SK-N-SH treated with all-trans-retinoic acid at 6 μM for 48 hours (cell line): ENCODE results near the gene TRPM2.

Source experiments
- CREB5 ChIP-seq: fragments of 250-450 bp; sonication (Bioruptor Pico); IDR thresholded peaks from 2 replicates; pipeline ENCODE4 v1.5.1; 2020; ENCODE audit warnings: low read depth, mild to moderate bottlenecking, moderate library complexity
- CSRNP3 ChIP-seq: fragments of 250-450 bp; sonication (Bioruptor Pico); IDR thresholded peaks from 2 replicates; pipeline ENCODE4 v1.5.1; 2021; ENCODE audit warnings: mild to moderate bottlenecking, moderate library complexity
- GLIS3 ChIP-seq: fragments of 250-450 bp; sonication (Bioruptor Pico); IDR thresholded peaks from 2 replicates; pipeline ENCODE4 v1.5.0; 2020; ENCODE audit warnings: mild to moderate bottlenecking, moderate library complexity
- ZNF565 ChIP-seq: fragments of 450-650 bp; formaldehyde crosslinking; conservative IDR thresholded peaks from 2 replicates; pipeline ENCODE4 v1.5.0; 2020; ENCODE audit warnings: low read depth, mild to moderate bottlenecking, moderate library complexity

GRCh38 chr21:44332965-44333364 lies 20.5 kb upstream of the TRPM2 start:
- no peak for TF ChIP-seq CREB5 (CRISPR knock-in tag)
- no peak for TF ChIP-seq GLIS3
- no peak for TF ChIP-seq ZNF565 (CRISPR knock-in tag)
- no peak for TF ChIP-seq CSRNP3 (CRISPR knock-in tag)
